Limb (tissue), 2 donors: ENCODE results near the gene ALDH5A1.

Experiments
- DNase-seq, 2 donors: peaks; one replicate each; pipeline ENCODE4 v3.0.0-alpha.2; 2016; ENCODE audit errors: extremely low spot score in 2 of 2

ALDH5A1 gene

GRCh38 chr6:24494821-24495795 lies at the start of gene ALDH5A1:
TSS of gene ALDH5A1 (plus strand) at chr6:24494969. CDS start at chr6:24494997, 28 bp downstream.
- peak; percentile 50 to 86 for DNase-seq

GRCh38 chr6:24445704-24446103 lies 49.1 kb upstream of the ALDH5A1 start:
- DNase-seq: no peak

- no peak for DNase-seq
Measured at GRCh38 chr6:24446670-24447069, 48.1 kb upstream of the ALDH5A1 start.

- no peak for DNase-seq
Measured at GRCh38 chr6:24448396-24448795, 46.4 kb upstream of the ALDH5A1 start.

GRCh38 chr6:24448828-24449525 lies 45.8 kb upstream of the ALDH5A1 start:
- DNase-seq: no peak

- no peak for DNase-seq
Measured at GRCh38 chr6:24451581-24452388, 43.0 kb upstream of the ALDH5A1 start.

- no peak for DNase-seq
Measured at GRCh38 chr6:24453921-24454320, 40.8 kb upstream of the ALDH5A1 start.

GRCh38 chr6:24454452-24454851 lies 40.3 kb upstream of the ALDH5A1 start:
- DNase-seq: no peak

- DNase-seq: no peak
Measured at GRCh38 chr6:24455061-24455460, 39.7 kb upstream of the ALDH5A1 start.

- DNase-seq: no peak
Measured at GRCh38 chr6:24458134-24458533, 36.6 kb upstream of the ALDH5A1 start.

GRCh38 chr6:24458941-24459340 lies 35.8 kb upstream of the ALDH5A1 start:
- no peak for DNase-seq

- no peak for DNase-seq
Measured at GRCh38 chr6:24460966-24461365, 33.8 kb upstream of the ALDH5A1 start.

- no peak for DNase-seq
Measured at GRCh38 chr6:24464253-24465038, 30.3 kb upstream of the ALDH5A1 start.

GRCh38 chr6:24469811-24470210 lies 25.0 kb upstream of the ALDH5A1 start:
- no peak for DNase-seq

- DNase-seq: no peak
Measured at GRCh38 chr6:24472181-24472580, 22.6 kb upstream of the ALDH5A1 start.

- no peak for DNase-seq
Measured at GRCh38 chr6:24476631-24477030, 18.1 kb upstream of the ALDH5A1 start.

- no peak for DNase-seq
Measured at GRCh38 chr6:24477070-24477469, 17.7 kb upstream of the ALDH5A1 start.

GRCh38 chr6:24478903-24479302 lies 15.9 kb upstream of the ALDH5A1 start:
- no peak for DNase-seq

GRCh38 chr6:24480705-24481104 lies 14.1 kb upstream of the ALDH5A1 start:
- DNase-seq: no peak

GRCh38 chr6:24481449-24481848 lies 13.3 kb upstream of the ALDH5A1 start:
- no peak for DNase-seq
